ENCODE data around the gene BANP.

The BANP gene

GRCh38 chr16:88063211-88063773 is 112.1 kb downstream of the BANP start:
- Histone ChIP-seq H3K4me3 (ENCODE audit: severe bottlenecking) (no peak overlapping the region), H3K27me3 (ENCODE audit: insufficient read depth, poor library complexity, severe bottlenecking) (no peaks in the 10 kb centered on the region), H3K4me1 (ENCODE audit: insufficient read depth, poor library complexity, severe bottlenecking) (no peaks in the 10 kb centered on the region), H3K36me3 (ENCODE audit: low read depth) (0 out of 2 replicates have a peak, but pooled peaks cover 3% of the 10 kb centered on the region), H3K9me3 (ENCODE audit: severe bottlenecking) (no peaks in the 10 kb centered on the region), H3K27ac (ENCODE audit: poor library complexity, severe bottlenecking) (no peak overlapping the region)
- ATAC-seq (ENCODE audit: low read depth) = no peak
- peak; percentile 48 for DNase-seq (ENCODE audit: low spot score)
- no peak for TF ChIP-seq CTCF (IDR thresholded peaks at IDR 0.05; ENCODE audit: poor library complexity, severe bottlenecking)

GRCh38 chr16:88064011-88064888 is 113.0 kb downstream of the BANP start:
- ATAC-seq (ENCODE audit: low read depth) (no peak), DNase-seq (ENCODE audit: low spot score) (peak; percentile 62)
- H3K4me1 ChIP-seq (ENCODE audit: insufficient read depth, poor library complexity, severe bottlenecking) = no peaks in the 10 kb centered on the region
- H3K9me3 ChIP-seq (ENCODE audit: severe bottlenecking) = no peaks in the 10 kb centered on the region
- H3K4me3 ChIP-seq (ENCODE audit: severe bottlenecking) = no peak overlapping the region
- H3K27me3 ChIP-seq (ENCODE audit: insufficient read depth, poor library complexity, severe bottlenecking) = no peaks in the 10 kb centered on the region
- 0 out of 2 replicates have a peak, but pooled peaks cover 3% of the 10 kb centered on the region for H3K36me3 ChIP-seq (ENCODE audit: low read depth)
- no peak for TF ChIP-seq CTCF (IDR thresholded peaks at IDR 0.05; ENCODE audit: poor library complexity, severe bottlenecking)
- no peak overlapping the region for H3K27ac ChIP-seq (ENCODE audit: poor library complexity, severe bottlenecking)

GRCh38 chr16:88064889-88065746 is 113.9 kb downstream of the BANP start:
- H3K9me3 ChIP-seq (ENCODE audit: severe bottlenecking) = no peaks in the 10 kb centered on the region
- no peak overlapping the region for H3K4me3 ChIP-seq (ENCODE audit: severe bottlenecking)
- 0 out of 2 replicates have a peak, but pooled peaks cover 3% of the 10 kb centered on the region for H3K36me3 ChIP-seq (ENCODE audit: low read depth)
- no peak for ATAC-seq (ENCODE audit: low read depth)
- no peak for DNase-seq (ENCODE audit: low spot score)
- no peaks in the 10 kb centered on the region for H3K4me1 ChIP-seq (ENCODE audit: insufficient read depth, poor library complexity, severe bottlenecking)
- no peak for TF ChIP-seq CTCF (IDR thresholded peaks at IDR 0.05; ENCODE audit: poor library complexity, severe bottlenecking)
- H3K27me3 ChIP-seq (ENCODE audit: insufficient read depth, poor library complexity, severe bottlenecking) = no peaks in the 10 kb centered on the region
- H3K27ac ChIP-seq (ENCODE audit: poor library complexity, severe bottlenecking) = no peak overlapping the region

- no peak for ATAC-seq (ENCODE audit: low read depth)
- Histone ChIP-seq H3K9me3 (ENCODE audit: severe bottlenecking) (no peaks in the 10 kb centered on the region), H3K36me3 (ENCODE audit: low read depth) (0 out of 2 replicates have a peak, but pooled peaks cover 3% of the 10 kb centered on the region), H3K27me3 (ENCODE audit: insufficient read depth, poor library complexity, severe bottlenecking) (no peaks in the 10 kb centered on the region), H3K4me3 (ENCODE audit: severe bottlenecking) (no peak overlapping the region), H3K27ac (ENCODE audit: poor library complexity, severe bottlenecking) (no peak overlapping the region), H3K4me1 (ENCODE audit: insufficient read depth, poor library complexity, severe bottlenecking) (no peaks in the 10 kb centered on the region)
- peak; percentile 57 for DNase-seq (ENCODE audit: low spot score)
- no peak for TF ChIP-seq CTCF (IDR thresholded peaks at IDR 0.05; ENCODE audit: poor library complexity, severe bottlenecking)
Measured at GRCh38 chr16:88065747-88066142, 114.5 kb downstream of the BANP start.

Measured in RWPE2 (cell line).